Measurements from ENCODE around the gene SLC1A3.
A peak's percentile ranks its signal among the peaks of the same experiment; 100 is the strongest.

Gene SLC1A3

GRCh38 chr5:36722900-36723299 is 116.5 kb downstream of the SLC1A3 start:
- no peak for DNase-seq

GRCh38 chr5:36723912-36724311 is 117.5 kb downstream of the SLC1A3 start:
- DNase-seq: no peak

DNA sequence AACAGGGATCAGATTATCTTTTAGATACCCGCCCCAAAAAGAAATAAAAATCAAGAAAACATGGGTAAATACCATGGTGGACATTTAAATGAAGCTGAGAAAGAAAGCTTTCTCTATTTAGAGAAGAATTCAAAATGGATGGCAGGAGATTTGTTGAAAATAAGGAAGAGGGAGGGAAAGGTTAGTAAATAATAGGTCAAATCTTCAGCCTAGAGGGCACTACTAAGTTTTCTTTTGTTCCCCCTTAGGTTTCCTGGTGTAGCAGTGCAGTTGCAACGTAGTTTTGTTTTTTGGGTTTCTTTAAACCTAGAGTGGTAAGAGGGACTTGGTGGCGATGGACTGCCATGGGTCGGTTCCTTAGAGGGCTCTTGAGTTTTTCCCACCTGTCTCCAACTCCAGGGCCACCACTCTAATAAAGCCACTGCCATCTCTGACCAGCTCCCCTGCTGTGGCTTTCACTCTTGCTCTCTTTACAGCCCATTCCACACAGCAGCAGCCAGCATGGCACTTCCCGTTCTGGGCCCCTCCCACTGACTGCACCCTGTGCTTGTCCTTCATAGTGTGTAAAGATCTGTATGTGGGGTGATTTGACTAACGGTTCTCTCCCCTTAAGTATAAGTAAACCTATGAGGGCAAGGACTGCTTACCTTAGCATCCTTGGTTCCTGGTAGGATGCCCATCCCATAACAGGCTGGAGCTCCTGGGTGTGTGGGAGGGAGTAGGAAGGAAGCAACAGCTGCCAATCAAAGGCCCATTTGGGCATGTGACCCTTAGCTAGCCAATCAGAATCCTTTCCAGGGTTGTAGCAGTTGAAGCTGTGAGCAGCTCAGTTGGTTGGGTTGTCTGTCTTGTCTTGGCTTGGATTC is 118.3 kb downstream of the SLC1A3 start:
- no peak for DNase-seq

DNA sequence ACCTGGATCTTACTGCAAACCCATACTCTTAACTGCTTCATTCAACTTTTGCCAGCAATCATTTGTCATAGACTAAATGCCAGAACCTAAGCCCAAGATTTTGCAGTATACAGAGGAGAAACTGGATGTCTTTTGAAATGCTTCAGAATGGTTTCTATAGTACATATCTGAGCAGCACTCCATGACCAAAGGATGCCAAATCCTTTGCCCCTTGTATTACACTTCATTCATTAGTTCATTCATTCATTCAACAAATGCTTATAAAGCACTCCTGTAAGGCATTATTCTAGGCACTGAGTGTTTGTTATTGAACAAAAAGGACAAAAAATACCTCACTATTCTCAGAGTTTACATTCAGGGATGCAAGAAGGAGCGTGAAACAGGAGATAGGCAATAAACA is 119.9 kb downstream of the SLC1A3 start:
- no peak for DNase-seq

GRCh38 chr5:36726767-36727166 is 120.4 kb downstream of the SLC1A3 start:
- DNase-seq: no peak

DNA sequence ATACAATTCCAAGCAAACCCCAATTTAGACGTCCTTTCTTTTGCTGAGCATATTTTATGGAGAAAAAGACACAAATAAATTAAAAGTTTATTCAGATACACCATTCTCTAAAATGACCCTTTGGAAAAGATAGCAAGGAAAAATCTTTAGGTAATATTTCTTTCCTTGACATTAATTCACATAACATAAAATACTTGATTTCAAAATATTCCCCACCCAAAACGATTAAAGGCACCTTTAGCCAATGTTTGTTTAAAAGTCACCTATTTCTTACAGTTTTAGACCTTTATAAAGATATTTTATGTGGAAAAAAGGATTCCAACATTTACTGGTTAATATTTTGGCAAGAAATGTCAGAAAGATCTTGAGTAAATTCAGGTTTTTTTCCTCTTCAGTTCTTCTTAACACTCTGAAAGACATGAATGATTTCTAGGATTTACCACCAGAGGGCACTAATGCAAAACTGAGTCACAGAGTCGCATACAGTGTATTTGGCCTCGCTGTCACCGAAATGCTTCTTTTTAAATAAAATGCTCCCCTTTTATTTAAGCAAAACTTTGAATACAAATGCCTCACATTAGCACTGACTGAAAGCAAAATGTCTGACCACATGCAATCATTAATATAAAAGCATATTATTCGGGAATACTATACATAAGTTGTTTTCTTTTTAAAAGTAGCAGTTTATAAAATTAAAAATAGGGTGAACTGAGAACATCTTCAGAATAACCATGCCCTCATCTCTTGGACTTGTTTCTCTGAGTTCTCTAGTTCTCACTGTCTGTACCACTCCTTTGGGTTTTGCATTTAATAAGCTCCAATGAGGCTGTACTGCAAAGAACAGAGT is 122.5 kb downstream of the SLC1A3 start:
- DNase-seq: peak; percentile 75

- peak; percentile 50 for DNase-seq
These were observed 124.3 kb downstream of the SLC1A3 start for GRCh38 chr5:36730537-36731216.

- no peak for DNase-seq
These were observed 126.8 kb downstream of the SLC1A3 start for GRCh38 chr5:36733183-36733582.

DNA sequence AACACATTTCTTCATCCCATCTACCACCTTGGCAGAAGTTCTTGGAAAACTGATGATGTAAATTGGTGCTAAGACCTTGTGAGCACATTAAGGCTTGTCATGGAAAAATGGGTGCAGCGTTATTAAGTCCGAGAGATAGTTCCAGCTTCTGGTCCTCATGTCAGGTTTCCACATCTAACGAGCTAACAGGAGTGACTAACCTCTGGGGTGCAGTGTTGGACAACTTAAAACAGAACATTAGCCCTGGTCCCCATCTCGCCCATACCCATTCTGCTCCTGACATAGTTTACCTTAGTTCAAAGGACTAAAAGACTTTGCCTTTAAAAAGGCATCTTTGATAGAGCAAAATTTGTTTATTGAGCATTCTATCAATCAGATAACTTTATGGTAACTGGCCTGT is 128.0 kb downstream of the SLC1A3 start:
- DNase-seq: peak; percentile 51

DNA sequence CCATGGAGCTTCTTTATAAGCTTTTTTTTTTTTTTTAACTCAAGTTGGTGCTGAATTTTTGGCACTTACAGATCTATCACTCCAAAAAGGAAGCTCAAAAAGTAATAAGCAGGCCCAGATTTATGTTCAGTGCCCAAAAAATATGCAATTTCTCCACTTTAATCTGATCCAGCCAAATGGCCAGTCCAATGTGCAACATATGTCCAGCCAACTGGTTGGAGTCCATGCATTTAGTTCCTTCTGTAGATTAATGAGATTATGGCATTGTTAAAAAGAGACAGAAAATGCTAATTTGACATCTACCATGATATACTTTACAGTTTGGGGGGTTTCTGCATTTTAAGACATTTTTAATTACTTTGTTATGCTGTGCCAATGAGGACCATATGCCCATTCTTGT is 129.5 kb downstream of the SLC1A3 start:
- DNase-seq: no peak
